ENCODE measurements around the gene GALNT17. TPM values are rescaled to one million over a fixed set of nuclear protein-coding genes. Genes with fewer than 3 reads are reported as not detected.

GALNT17 gene
- total RNA-seq, 4 donors from 2014 or later, result 4.4 to 33.8 (median 11.3) TPM

DNA sequence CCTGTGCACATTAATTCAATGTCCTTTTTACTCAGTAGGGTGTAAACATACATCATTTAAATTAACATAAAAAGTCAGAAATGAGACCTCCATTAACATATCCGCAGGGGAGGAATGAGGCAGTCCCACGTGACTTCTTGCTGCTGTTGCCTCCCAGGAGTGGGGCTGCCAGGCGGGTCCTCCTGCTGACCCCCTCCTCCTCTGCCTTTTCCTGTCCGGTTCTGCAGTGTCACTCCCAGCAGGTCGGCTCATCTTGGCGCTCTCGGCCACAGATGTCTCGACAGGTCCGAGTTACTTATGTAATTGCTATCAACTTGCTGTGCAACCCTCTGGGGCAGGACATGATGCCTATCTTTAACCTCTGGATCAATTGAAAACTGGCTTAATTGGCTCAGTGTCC lies 329.6 kb downstream of the GALNT17 start:
- no peak for DNase-seq
- Histone ChIP-seq H3K27me3 (no peaks in the 10 kb centered on the region), H3K27ac (no peak overlapping the region), H3K9me3 (no peaks in the 10 kb centered on the region), H3K4me3 (no peak overlapping the region), H3K4me1 (no peaks in the 10 kb centered on the region), H3K36me3 (no peaks in the 10 kb centered on the region)
- intact Hi-C loops (cut with DNase I; ENCODE audit: low total_unique reads), result no loop called here
- no peak for TF ChIP-seq POLR2A (IDR thresholded peaks at IDR 0.05)
- TF ChIP-seq, protein P1, sequence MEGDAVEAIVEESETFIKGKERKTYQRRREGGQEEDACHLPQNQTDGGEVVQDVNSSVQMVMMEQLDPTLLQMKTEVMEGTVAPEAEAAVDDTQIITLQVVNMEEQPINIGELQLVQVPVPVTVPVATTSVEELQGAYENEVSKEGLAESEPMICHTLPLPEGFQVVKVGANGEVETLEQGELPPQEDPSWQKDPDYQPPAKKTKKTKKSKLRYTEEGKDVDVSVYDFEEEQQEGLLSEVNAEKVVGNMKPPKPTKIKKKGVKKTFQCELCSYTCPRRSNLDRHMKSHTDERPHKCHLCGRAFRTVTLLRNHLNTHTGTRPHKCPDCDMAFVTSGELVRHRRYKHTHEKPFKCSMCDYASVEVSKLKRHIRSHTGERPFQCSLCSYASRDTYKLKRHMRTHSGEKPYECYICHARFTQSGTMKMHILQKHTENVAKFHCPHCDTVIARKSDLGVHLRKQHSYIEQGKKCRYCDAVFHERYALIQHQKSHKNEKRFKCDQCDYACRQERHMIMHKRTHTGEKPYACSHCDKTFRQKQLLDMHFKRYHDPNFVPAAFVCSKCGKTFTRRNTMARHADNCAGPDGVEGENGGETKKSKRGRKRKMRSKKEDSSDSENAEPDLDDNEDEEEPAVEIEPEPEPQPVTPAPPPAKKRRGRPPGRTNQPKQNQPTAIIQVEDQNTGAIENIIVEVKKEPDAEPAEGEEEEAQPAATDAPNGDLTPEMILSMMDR (IDR thresholded peaks at IDR 0.05), result no peak

- TF ChIP-seq, protein P1 (IDR thresholded peaks at IDR 0.05), result no peak
- no peak for TF ChIP-seq POLR2A (IDR thresholded peaks at IDR 0.05)
- no peaks in the 10 kb centered on the region for H3K9me3 ChIP-seq
- no peak overlapping the region for H3K27ac ChIP-seq
- no peaks in the 10 kb centered on the region for H3K4me1 ChIP-seq
- intact Hi-C loops (cut with DNase I; ENCODE audit: low total_unique reads), result no loop called here
- H3K36me3 ChIP-seq, result no peaks in the 10 kb centered on the region
- no peak overlapping the region for H3K4me3 ChIP-seq
- no peak for DNase-seq
- H3K27me3 ChIP-seq, result no peaks in the 10 kb centered on the region
These were observed 333.8 kb downstream of the GALNT17 start for GRCh38 chr7:71465741-71466189.

GRCh38 chr7:71466448-71467145 lies 334.7 kb downstream of the GALNT17 start:
- Histone ChIP-seq H3K27ac (no peak overlapping the region), H3K4me1 (no peaks in the 10 kb centered on the region), H3K36me3 (no peaks in the 10 kb centered on the region), H3K27me3 (no peaks in the 10 kb centered on the region), H3K9me3 (no peaks in the 10 kb centered on the region), H3K4me3 (no peak overlapping the region)
- DNase-seq, result no peak
- intact Hi-C loops (cut with DNase I; ENCODE audit: low total_unique reads), result no loop called here
- no peak for TF ChIP-seq POLR2A (IDR thresholded peaks at IDR 0.05)
- TF ChIP-seq, protein P1 (IDR thresholded peaks at IDR 0.05), result no peak

- intact Hi-C loops (cut with DNase I; ENCODE audit: low total_unique reads), result no loop called here
- Histone ChIP-seq H3K4me3 (no peak overlapping the region), H3K27ac (no peak overlapping the region), H3K36me3 (no peaks in the 10 kb centered on the region), H3K27me3 (no peaks in the 10 kb centered on the region), H3K9me3 (no peaks in the 10 kb centered on the region), H3K4me1 (no peaks in the 10 kb centered on the region)
- TF ChIP-seq, protein P1 (IDR thresholded peaks at IDR 0.05), result no peak
- TF ChIP-seq POLR2A (IDR thresholded peaks at IDR 0.05), result no peak
- no peak for DNase-seq
These were observed 338.4 kb downstream of the GALNT17 start for GRCh38 chr7:71470326-71470725.

- no peaks in the 10 kb centered on the region for H3K4me1 ChIP-seq
- no peak overlapping the region for H3K4me3 ChIP-seq
- intact Hi-C loops (cut with DNase I; ENCODE audit: low total_unique reads), result no loop called here
- TF ChIP-seq, protein P1 (IDR thresholded peaks at IDR 0.05), result no peak
- no peak for TF ChIP-seq POLR2A (IDR thresholded peaks at IDR 0.05)
- no peak for DNase-seq
- H3K27me3 ChIP-seq, result no peaks in the 10 kb centered on the region
- no peaks in the 10 kb centered on the region for H3K36me3 ChIP-seq
- H3K9me3 ChIP-seq, result no peaks in the 10 kb centered on the region
- H3K27ac ChIP-seq, result no peak overlapping the region
These were observed 338.9 kb downstream of the GALNT17 start for GRCh38 chr7:71470830-71471229.

Data from uterus (tissue), 4 donors.